Measurements from ENCODE around the gene POR.

POR gene

GRCh38 chr7:76031964-76032363 lies 117.0 kb downstream of the POR start:
- Histone ChIP-seq H3K36me3 (ENCODE audit: control insufficient read depth in 1 of 2, insufficient read depth in 2 of 2, low read length in 2 of 2) (peaks cover 4% of the 10 kb centered on the region in 2 donors), H3K9me3 (ENCODE audit: control insufficient read depth in 1 of 2, low read length in 2 of 2) (no peaks in the 10 kb centered on the region), H3K4me1 (ENCODE audit: control insufficient read depth in 1 of 2, insufficient read depth in 2 of 2, low read length in 2 of 2) (no peaks in the 10 kb centered on the region), H3K27ac (ENCODE audit: low read length) (no peak overlapping the region), H3K27me3 (ENCODE audit: low read depth, low read length) (no peaks in the 10 kb centered on the region), H3K4me3 (ENCODE audit: low read depth in 1 of 2, low read length in 2 of 2) (no peak overlapping the region)
